Measurements from ENCODE around the gene ZNF775.

DNA sequence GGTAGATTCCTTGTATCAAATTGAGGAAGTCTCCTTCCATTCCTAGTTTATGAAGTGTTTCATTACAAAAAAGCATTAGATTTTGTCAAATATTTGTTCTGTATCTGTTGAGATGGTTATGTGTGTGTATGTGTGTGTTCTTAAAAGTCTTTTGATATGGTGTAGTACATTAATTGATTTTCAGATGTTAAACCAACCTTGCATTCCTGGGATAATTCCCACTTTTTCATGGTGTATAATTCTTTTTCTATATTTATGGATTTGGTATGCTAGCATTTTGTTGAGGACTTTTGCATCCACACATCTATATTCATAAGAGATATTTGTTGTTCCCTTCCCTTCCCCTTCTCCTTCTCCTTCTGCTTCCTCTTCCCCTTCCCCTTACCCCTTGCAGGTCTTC, 62.4 kb downstream of the ZNF775 start:
- TF ChIP-seq, protein P1, sequence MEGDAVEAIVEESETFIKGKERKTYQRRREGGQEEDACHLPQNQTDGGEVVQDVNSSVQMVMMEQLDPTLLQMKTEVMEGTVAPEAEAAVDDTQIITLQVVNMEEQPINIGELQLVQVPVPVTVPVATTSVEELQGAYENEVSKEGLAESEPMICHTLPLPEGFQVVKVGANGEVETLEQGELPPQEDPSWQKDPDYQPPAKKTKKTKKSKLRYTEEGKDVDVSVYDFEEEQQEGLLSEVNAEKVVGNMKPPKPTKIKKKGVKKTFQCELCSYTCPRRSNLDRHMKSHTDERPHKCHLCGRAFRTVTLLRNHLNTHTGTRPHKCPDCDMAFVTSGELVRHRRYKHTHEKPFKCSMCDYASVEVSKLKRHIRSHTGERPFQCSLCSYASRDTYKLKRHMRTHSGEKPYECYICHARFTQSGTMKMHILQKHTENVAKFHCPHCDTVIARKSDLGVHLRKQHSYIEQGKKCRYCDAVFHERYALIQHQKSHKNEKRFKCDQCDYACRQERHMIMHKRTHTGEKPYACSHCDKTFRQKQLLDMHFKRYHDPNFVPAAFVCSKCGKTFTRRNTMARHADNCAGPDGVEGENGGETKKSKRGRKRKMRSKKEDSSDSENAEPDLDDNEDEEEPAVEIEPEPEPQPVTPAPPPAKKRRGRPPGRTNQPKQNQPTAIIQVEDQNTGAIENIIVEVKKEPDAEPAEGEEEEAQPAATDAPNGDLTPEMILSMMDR (IDR thresholded peaks at IDR 0.05) = no peak
- TF ChIP-seq POLR2A (IDR thresholded peaks at IDR 0.05) = no peak

Data from esophagus squamous epithelium (tissue), 4 donors.